Measurements from ENCODE around the gene ULK2. TPM values are rescaled to one million over a fixed set of nuclear protein-coding genes. Genes with fewer than 3 reads are reported as not detected.

ULK2 gene
- total and polyA plus RNA-seq, 3 donors from 2014 or later, result 69.2 to 112 (median 87.2) TPM

- intact Hi-C loops (cut with DNase I; ENCODE audit: low total_unique reads), result no loop called here
- 80 to 86% methylated on average over 5 of the region's 5 CpGs for WGBS, 2 donors
- TF ChIP-seq POLR2A (IDR thresholded peaks at IDR 0.05), result no peak
- TF ChIP-seq, protein P1, sequence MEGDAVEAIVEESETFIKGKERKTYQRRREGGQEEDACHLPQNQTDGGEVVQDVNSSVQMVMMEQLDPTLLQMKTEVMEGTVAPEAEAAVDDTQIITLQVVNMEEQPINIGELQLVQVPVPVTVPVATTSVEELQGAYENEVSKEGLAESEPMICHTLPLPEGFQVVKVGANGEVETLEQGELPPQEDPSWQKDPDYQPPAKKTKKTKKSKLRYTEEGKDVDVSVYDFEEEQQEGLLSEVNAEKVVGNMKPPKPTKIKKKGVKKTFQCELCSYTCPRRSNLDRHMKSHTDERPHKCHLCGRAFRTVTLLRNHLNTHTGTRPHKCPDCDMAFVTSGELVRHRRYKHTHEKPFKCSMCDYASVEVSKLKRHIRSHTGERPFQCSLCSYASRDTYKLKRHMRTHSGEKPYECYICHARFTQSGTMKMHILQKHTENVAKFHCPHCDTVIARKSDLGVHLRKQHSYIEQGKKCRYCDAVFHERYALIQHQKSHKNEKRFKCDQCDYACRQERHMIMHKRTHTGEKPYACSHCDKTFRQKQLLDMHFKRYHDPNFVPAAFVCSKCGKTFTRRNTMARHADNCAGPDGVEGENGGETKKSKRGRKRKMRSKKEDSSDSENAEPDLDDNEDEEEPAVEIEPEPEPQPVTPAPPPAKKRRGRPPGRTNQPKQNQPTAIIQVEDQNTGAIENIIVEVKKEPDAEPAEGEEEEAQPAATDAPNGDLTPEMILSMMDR (IDR thresholded peaks at IDR 0.05), result no peak
- H3K27me3 ChIP-seq, result no peaks in the 10 kb centered on the region
- no peak overlapping the region for H3K27ac ChIP-seq
- no peak for DNase-seq
- no peaks in the 10 kb centered on the region for H3K4me1 ChIP-seq
- no peaks in the 10 kb centered on the region for H3K9me3 ChIP-seq
- no peaks in the 10 kb centered on the region for H3K36me3 ChIP-seq (ENCODE audit: low read depth, missing control alignments)
- no peak overlapping the region for H3K4me3 ChIP-seq
Measured at GRCh38 chr17:19905502-19905901, 37.8 kb upstream of the ULK2 start.

DNA sequence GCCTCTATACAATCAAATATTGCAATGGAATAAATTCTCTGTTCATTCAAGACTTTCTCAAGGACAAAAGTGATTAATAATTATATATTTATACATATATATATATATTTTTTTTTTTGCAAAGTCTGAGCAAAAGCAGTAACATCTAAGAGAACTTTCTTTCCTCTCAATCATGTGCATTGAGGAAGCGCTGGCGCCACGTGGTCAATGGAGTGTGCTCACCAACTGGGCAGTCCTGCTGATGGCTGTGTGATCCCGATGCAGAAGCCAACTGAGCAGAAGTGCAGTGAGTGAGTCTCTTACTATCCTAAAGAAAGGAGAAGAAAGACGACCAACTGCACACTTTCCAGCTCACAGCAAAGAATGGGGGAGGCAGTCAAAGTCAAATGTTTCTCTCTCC, 37.2 kb upstream of the ULK2 start:
- intact Hi-C loops (cut with DNase I; ENCODE audit: low total_unique reads), result no loop called here
- Histone ChIP-seq H3K36me3 (ENCODE audit: low read depth, missing control alignments) (no peaks in the 10 kb centered on the region), H3K27me3 (no peaks in the 10 kb centered on the region), H3K4me3 (no peak overlapping the region), H3K9me3 (no peaks in the 10 kb centered on the region), H3K27ac (no peak overlapping the region), H3K4me1 (no peaks in the 10 kb centered on the region)
- DNase-seq, result peak; percentile 36
- WGBS, 2 donors, result 80 to 94% methylated on average over 5 of the region's 5 CpGs
- no peak for TF ChIP-seq POLR2A (IDR thresholded peaks at IDR 0.05)
- TF ChIP-seq, protein P1 (IDR thresholded peaks at IDR 0.05), result no peak

DNA sequence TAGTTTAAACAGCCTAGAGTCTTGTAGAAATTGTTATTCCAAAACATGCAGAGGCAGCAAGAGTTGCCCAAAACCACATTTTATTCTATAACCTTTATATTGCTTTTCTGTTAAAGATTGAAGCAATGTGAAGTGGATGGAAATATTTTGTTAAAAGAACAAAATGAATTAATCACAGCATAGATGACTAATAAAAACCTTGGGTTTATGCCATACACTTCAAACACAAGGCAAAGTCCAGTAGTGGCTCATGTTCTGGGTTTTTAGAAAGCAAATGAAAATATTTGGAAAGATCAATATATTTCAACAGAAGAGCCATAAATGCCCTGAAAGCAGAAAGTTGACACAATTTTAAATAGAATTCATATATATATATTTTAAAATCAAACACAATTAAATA, 36.7 kb upstream of the ULK2 start:
- TF ChIP-seq, protein P1 (IDR thresholded peaks at IDR 0.05), result no peak
- TF ChIP-seq POLR2A (IDR thresholded peaks at IDR 0.05), result no peak
- intact Hi-C loops (cut with DNase I; ENCODE audit: low total_unique reads), result no loop called here
- no peak overlapping the region for H3K27ac ChIP-seq
- no peaks in the 10 kb centered on the region for H3K4me1 ChIP-seq
- no peak overlapping the region for H3K4me3 ChIP-seq
- no peaks in the 10 kb centered on the region for H3K27me3 ChIP-seq
- H3K36me3 ChIP-seq (ENCODE audit: low read depth, missing control alignments), result no peaks in the 10 kb centered on the region
- H3K9me3 ChIP-seq, result no peaks in the 10 kb centered on the region
- DNase-seq, result no peak

- no peaks in the 10 kb centered on the region for H3K36me3 ChIP-seq (ENCODE audit: low read depth, missing control alignments)
- intact Hi-C loops (cut with DNase I; ENCODE audit: low total_unique reads), result no loop called here
- no peak for TF ChIP-seq POLR2A (IDR thresholded peaks at IDR 0.05)
- TF ChIP-seq, protein P1 (IDR thresholded peaks at IDR 0.05), result no peak
- 85 to 98% methylated on average over 2 of the region's 2 CpGs for WGBS, 2 donors
- H3K27me3 ChIP-seq, result no peaks in the 10 kb centered on the region
- no peak overlapping the region for H3K27ac ChIP-seq
- no peak for DNase-seq
- no peaks in the 10 kb centered on the region for H3K4me1 ChIP-seq
- no peak overlapping the region for H3K4me3 ChIP-seq
- no peaks in the 10 kb centered on the region for H3K9me3 ChIP-seq
Measured at GRCh38 chr17:19900809-19901208, 33.1 kb upstream of the ULK2 start.

DNA sequence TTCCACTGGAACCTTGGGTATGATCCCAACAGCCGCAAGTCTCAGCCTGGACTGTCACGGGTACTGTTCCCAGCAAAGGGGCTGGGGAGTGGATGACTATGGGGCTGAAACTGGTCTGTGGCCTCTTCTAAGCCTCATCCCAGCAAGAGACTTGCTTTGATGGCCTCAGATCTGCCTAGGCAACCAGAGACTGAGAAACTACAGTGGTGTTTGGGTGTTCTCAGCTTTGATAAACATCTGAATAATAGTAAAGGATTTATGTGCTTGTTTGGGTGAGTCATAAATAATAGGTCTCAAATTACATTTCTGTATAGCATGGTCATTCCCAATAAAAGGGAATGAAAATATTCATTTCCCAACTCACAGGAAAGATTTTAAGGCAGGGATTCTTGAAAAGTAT, 30.2 kb upstream of the ULK2 start:
- Histone ChIP-seq H3K4me3 (no peak overlapping the region), H3K27ac (no peak overlapping the region), H3K36me3 (ENCODE audit: low read depth, missing control alignments) (no peaks in the 10 kb centered on the region), H3K4me1 (no peaks in the 10 kb centered on the region), H3K27me3 (no peaks in the 10 kb centered on the region), H3K9me3 (no peaks in the 10 kb centered on the region)
- no peak for DNase-seq
- intact Hi-C loops (cut with DNase I; ENCODE audit: low total_unique reads), result no loop called here
- WGBS, 2 donors, result 86 to 94% methylated on average over 2 of the region's 2 CpGs
- TF ChIP-seq, protein P1 (IDR thresholded peaks at IDR 0.05), result no peak
- no peak for TF ChIP-seq POLR2A (IDR thresholded peaks at IDR 0.05)

Measured in testis (tissue), 3 donors.